OCI-LY1 (cell line): Measurements from ENCODE around the gene CNTNAP4.

Experiments
- H2AFZ ChIP-seq: fragments of 200-600 bp; sonication (generic), shearing (Covaris generic); 2 replicates; pipeline ENCODE4 v1.6.0; 2014; ENCODE audit warnings: antibody characterized with exemption, mild to moderate bottlenecking, low read length
- H3F3A ChIP-seq: fragments of 200-600 bp; sonication (generic), shearing (Covaris generic); 2 replicates; pipeline ENCODE4 v1.6.0; 2014; ENCODE audit warnings: mild to moderate bottlenecking, antibody characterized with exemption, low read length, moderate library complexity; ENCODE audit not compliant: insufficient read depth
- H3K27ac ChIP-seq: fragments of 200-600 bp; sonication (generic); 2 replicates; pipeline ENCODE4 v1.5.1; 2014; ENCODE audit warnings: low read length, mixed run types, mild to moderate bottlenecking, low read depth; ENCODE audit not compliant: poor library complexity, severe bottlenecking
- H3K27me3 ChIP-seq: fragments of 200-600 bp; sonication (generic); 2 replicates; pipeline ENCODE4 v1.6.0; 2014; ENCODE audit warnings: antibody characterized with exemption, mild to moderate bottlenecking, low read length, moderate library complexity; ENCODE audit not compliant: insufficient read depth
- H3K36me3 ChIP-seq: fragments of 200-600 bp; sonication (generic); 2 replicates; pipeline ENCODE4 v1.6.1; 2014; ENCODE audit warnings: mild to moderate bottlenecking, antibody characterized with exemption, low read length, moderate library complexity, mixed read lengths; ENCODE audit not compliant: insufficient read depth
- H3K4me1 ChIP-seq: fragments of 200-600 bp; sonication (generic); 2 replicates; pipeline ENCODE4 v1.5.1; 2014; ENCODE audit warnings: mild to moderate bottlenecking, low read length, moderate library complexity; ENCODE audit not compliant: insufficient read depth, severe bottlenecking
- H3K4me2 ChIP-seq: fragments of 200-600 bp; sonication (generic), shearing (Covaris generic); 2 replicates; pipeline ENCODE4 v1.6.1; 2014; ENCODE audit warnings: low read length
- H3K4me3 ChIP-seq: fragments of 200-600 bp; sonication (generic); 2 replicates; pipeline ENCODE4 v1.5.1; 2014; ENCODE audit warnings: low read length, low read depth, mild to moderate bottlenecking, mixed read lengths; ENCODE audit not compliant: poor library complexity, severe bottlenecking
- H3K79me2 ChIP-seq: fragments of 200-600 bp; shearing (Covaris generic); 2 replicates; pipeline ENCODE4 v1.6.1; 2016; ENCODE audit warnings: mixed run types, low read length, mixed read lengths; ENCODE audit not compliant: insufficient read depth
- H3K9ac ChIP-seq: fragments of 200-600 bp; sonication (generic), shearing (Covaris generic); 2 replicates; pipeline ENCODE4 v1.6.1; 2014; ENCODE audit warnings: mild to moderate bottlenecking, low read length, mixed read lengths
- H3K9me2 ChIP-seq: fragments of 200-600 bp; sonication (generic), shearing (Covaris generic); 2 replicates; pipeline ENCODE4 v1.6.1; 2014; ENCODE audit warnings: low read depth, mild to moderate bottlenecking, low read length, mixed read lengths
- H3K9me3 ChIP-seq: fragments of 200-600 bp; shearing (Covaris generic); 2 replicates; pipeline ENCODE4 v1.6.1; 2014; ENCODE audit warnings: low read length, mixed read lengths
- H4K20me1 ChIP-seq: fragments of 200-600 bp; sonication (generic), shearing (Covaris generic); 2 replicates; pipeline ENCODE4 v1.6.0; 2016; ENCODE audit warnings: mild to moderate bottlenecking, low read length; ENCODE audit not compliant: insufficient read depth
- CTCF ChIP-seq: fragments of 200-600 bp; sonication (generic), shearing (Covaris generic); IDR thresholded peaks from 2 replicates; pipeline ENCODE4 v1.5.1; 2017; ENCODE audit warnings: mild to moderate bottlenecking, antibody characterized with exemption, low read length, moderate library complexity, mixed read lengths
- EZH2 ChIP-seq: fragments of 200-600 bp; sonication (generic), shearing (Covaris generic); IDR thresholded peaks from 2 replicates; pipeline ENCODE4 v1.8.0; 2017; ENCODE audit warnings: borderline replicate concordance, mixed run types, mild to moderate bottlenecking, antibody characterized with exemption, low read length, moderate library complexity, mixed read lengths

CNTNAP4 gene

DNA sequence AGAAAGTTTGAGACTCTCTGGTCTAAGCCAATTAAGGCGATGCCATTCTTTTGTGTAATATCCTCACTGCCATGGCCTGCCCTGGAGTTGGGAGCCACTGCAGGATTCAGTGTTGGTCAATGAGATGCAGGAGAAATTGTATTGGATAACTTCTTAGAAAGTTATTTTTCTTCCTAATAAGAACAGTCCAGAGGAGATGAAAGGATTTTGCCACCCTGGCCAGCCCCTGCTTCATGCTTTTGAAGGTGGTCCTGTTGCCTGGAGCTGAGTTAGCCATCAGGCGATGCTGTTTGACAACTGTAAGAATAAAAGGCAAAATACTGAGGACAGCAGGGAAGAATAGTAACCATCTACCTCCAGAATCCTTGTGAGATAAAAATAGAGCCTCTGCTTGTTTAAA lies 35.4 kb upstream of the CNTNAP4 start:
- Histone ChIP-seq H3K4me2 (no peak overlapping the region), H3K27ac (no peak overlapping the region), H4K20me1 (no peaks in the 10 kb centered on the region), H3K79me2 (no peaks in the 10 kb centered on the region), H3K36me3 (no peaks in the 10 kb centered on the region), H3K9me2 (no peaks in the 10 kb centered on the region), H3K9me3 (no peaks in the 10 kb centered on the region), H3K27me3 (no peaks in the 10 kb centered on the region), H3K9ac (no peak overlapping the region), H3K4me1 (no peaks in the 10 kb centered on the region), H2AFZ (no peak overlapping the region), H3F3A (no peaks in the 10 kb centered on the region), H3K4me3 (no peak overlapping the region)
- no peak for TF ChIP-seq CTCF

GRCh38 chr16:76243620-76244019 lies 33.6 kb upstream of the CNTNAP4 start:
- Histone ChIP-seq H3K36me3 (no peaks in the 10 kb centered on the region), H3K9me2 (no peaks in the 10 kb centered on the region), H2AFZ (no peak overlapping the region), H3K9me3 (no peaks in the 10 kb centered on the region), H3K4me3 (no peak overlapping the region), H3K79me2 (no peaks in the 10 kb centered on the region), H3K27me3 (no peaks in the 10 kb centered on the region), H3K4me2 (no peak overlapping the region), H3K9ac (no peak overlapping the region), H3F3A (no peaks in the 10 kb centered on the region), H3K4me1 (no peaks in the 10 kb centered on the region), H4K20me1 (no peaks in the 10 kb centered on the region), H3K27ac (no peak overlapping the region)
- TF ChIP-seq EZH2 (no peak), CTCF (no peak)

- Histone ChIP-seq H3K9me2 (no peaks in the 10 kb centered on the region), H3K9me3 (no peaks in the 10 kb centered on the region), H3K4me2 (no peak overlapping the region), H3K9ac (no peak overlapping the region), H3K36me3 (no peaks in the 10 kb centered on the region), H3K27ac (no peak overlapping the region), H3K4me3 (no peak overlapping the region), H3K4me1 (no peaks in the 10 kb centered on the region), H3K79me2 (no peaks in the 10 kb centered on the region), H4K20me1 (no peaks in the 10 kb centered on the region), H3K27me3 (no peaks in the 10 kb centered on the region), H2AFZ (no peak overlapping the region), H3F3A (no peaks in the 10 kb centered on the region)
- TF ChIP-seq CTCF (no peak), EZH2 (no peak)
Measured at GRCh38 chr16:76246587-76246986, 30.6 kb upstream of the CNTNAP4 start.
